GDM1 (cell line): Measurements from ENCODE around the gene UGCG.
"Not testable (repeated sequence)": the region's sequence is repeated elsewhere in the genome, so short reads cannot be mapped to it uniquely, and the experiment has no call there.

Experiments used
- DNase-seq: peaks from one replicate; lab custom pipeline; 2025; lab: John Stamatoyannopoulos, UW

The UGCG gene

DNA sequence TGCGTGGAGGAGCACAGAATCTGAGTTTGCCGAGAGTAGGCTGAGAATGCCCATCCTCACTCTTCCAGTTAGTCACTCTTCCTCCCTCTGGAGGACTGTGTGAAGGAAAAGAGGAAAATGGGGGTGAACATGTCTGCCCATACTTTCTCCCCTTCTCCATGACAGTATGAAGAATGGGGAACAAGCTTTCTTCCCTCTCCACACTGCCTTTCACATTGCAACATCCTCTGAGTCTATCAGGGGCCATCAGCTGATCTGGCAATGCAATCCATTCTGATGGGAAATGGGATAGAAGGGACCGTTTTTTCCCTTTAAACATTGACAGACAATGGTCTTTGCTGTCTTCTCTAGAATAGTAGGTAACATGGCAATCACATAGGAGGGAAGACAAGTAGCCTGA lies 56.8 kb downstream of the UGCG start:
- DNase-seq = no peak

DNA sequence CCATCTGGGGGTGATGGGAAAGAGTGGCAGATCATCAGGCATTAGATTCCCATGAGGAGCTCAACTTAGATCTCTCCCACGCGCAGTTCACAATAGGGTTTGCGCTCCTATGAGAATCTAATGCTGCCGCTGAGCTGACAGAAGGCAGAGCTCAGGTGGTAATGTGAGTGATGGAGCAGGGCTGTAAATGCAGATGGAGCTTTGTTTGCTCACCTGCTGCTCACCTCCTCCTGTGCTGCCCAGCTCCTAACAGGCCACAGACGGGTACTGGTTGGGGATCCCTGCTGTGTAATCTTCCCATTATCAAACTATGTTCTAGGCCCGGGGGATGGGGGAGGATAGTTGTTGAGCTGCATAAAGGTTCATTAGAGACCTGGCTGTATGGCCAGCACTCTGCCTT lies 58.4 kb downstream of the UGCG start:
- DNase-seq = no peak

DNA sequence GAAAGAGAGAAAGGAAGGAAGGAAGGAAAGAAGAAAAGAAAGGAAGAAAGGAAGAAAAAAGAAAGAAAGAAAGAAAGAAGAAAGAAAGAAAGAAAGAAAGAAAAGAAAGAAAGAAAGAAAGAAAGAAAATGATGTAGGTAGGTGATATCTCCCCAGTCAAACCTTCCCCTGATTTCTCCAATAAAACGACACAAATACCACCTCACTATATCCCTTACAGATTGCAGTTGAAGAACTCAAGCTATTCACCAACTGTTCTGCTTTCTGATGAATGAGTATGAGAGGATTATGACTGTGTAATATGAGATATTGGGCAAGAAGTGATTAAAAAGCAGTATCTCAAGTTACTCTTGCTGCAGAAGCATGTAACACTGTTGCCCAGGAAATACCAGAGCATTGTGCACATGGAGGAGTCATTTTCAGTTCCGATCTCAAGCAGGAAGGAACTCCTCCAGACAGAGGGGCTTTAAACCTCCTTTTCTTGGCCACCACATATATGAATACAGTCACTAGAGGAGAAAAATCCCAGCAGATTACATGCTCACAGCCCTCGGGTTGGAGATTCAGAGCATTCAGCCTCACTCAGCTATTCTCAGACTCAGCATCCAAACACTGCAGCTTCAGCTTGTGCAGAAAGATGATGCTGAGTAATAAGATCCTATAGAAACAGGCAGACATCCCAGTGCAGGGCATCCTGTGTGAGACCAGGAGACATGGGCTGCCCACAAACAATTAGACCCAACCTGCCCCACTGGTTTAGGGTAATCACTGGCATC lies 61.4 kb downstream of the UGCG start:
- DNase-seq = no peak

DNA sequence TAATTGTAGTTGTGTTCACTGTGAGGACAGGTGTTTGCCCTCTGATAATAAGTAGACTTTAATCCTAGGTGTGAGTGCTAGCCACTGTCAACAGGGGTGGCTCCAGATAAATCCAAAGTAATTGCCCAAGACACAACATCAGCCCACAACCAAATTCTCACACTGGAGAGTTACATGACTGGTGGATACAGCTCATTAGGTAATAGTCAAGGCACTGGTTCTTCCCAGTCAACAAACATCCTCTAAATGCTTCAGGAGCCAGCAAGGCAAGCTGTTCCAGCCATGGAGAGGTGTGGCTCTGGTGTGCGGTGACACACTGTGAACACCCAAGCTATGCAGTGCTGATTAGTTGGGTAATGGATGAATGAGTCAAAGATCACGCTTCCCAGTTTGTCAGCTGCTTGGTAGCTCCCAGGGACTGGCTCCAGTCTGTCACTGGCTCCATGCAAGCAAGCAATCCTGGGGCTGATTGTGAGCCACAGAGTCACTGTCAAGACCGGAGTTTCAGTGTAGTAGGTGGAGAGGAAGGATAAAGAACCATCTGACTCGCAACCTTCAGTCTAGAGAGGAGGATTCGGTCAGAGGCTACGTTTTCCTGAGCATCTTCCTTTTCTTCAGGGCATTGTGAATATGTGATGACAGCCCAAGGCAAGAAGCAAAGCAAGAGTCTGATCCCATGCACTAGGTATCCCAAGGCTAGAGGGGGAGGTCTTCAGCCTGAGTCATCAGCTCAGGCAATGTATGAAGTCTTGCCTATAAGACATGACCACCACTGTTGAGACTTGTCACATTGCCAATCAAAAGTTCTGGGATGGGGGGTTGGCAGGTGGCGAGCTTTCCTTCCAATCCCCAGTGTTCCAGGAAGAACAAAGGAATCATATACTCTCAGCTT lies 63.1 kb downstream of the UGCG start:
- DNase-seq = no peak

DNA sequence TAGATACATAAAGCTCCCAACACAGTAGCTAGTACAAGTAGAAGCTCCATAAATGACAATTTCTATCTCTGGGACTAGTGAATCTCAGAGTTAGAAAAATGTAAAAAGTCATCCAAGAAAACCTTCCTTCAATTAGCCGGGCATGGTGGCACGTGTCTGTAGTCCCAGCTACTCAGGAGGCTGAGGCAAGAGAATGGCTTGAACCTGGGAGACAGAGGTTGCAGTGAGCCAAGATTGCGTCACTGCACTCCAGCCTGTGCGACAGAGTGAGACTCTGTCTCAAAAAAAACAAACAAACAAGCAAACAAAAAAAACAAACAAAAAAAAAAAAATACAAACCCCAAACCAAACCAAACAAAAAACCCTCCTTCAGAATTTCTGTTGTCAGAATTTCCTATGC lies 63.9 kb downstream of the UGCG start:
- DNase-seq = not testable (repeated sequence)

DNA sequence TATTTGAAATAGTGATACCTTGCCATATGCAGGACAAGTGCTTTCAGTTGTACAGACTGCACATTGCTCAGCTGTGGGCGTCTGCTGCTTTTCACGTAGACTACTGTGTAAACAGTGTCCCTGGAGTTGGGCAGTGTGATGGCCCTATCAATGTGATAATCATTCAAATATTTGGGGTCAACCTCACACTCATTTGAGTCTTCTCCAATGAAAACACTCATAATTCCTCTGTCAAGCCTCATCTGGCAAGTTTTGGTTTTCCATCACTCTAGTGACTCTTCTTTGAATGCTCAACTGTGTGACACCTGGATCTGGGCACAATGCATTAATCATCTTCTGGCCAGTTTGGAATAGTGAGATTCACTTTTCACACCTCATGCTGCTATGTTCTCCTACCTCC lies 64.4 kb downstream of the UGCG start:
- DNase-seq = no peak

DNA sequence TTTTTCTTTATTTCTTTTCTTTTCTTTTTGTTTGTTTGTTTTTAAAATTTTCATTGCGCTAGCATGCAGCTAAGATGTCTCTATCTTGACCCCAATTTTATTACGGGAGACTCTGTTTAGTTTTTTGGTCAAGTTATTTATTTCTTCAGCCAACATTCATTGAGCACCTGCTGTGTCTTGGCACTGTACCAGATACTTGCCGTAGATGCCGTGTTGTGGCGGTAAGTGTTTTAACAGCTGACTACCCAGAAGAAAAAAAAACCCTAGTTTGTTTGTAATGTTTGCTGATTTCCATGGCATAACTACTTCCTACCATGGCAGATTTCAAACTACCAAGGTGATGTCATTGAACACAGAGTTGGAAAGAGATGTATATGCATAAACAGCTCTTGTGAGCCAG lies 65.0 kb downstream of the UGCG start:
- DNase-seq = no peak

DNA sequence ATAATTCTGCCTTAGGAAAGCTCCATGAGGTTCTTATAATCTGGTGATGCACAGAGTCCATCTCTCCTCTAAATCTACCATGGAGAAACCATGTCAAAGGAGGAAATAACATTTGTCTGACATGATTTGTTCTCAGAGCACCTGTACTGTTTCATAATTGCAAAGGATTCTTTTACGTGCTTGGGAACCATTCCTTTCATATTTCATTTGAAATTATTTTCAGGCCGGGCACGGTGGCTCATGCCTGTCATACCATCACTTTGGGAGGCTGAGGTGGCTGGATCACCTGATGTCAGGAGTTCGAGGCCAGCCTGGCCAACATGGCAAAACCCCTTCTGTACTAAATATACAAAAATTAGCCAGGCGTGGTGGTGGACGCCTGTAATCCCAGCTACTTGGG lies 65.4 kb downstream of the UGCG start:
- no peak for DNase-seq

DNA sequence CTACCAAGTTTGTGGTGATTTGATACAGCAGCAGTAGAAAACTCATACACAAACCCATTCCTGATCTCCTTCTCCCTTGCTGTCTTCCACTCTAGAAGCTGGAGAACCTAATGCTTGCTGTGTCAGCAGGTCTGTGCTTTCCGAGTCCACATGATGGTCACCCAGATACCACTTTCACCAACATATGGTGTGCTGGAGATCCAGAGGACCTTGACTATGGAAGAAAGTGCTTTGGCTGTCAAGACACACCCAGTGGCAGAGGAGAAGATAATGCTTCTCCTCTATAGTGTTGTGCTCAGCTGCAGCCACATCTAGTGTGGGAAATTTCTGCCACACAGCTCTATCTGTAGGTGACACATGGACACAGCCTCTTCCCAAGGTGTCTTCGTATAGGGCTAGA lies 67.4 kb downstream of the UGCG start:
- no peak for DNase-seq

DNA sequence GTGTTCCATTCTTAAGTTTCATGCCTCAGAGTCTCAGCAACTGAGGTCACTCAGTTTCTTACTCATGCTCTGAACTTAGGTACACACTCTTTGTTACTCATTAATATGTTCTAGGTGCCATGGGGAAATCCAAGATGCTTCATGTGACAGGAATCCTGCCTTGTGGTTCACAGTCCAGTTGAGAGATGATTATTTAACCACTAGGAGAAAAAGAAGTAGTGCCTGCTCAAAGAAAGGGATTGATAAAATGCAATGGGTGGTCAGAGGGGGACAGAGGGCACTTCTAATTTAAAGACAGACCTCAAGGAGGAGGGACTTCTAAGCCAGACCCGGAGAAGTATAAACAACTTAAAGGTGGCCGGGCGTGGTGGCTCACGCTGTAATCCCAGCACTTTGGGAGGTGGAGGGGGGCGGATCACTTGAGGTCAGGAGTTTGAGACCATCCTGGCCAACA lies 69.0 kb downstream of the UGCG start:
- no peak for DNase-seq

DNA sequence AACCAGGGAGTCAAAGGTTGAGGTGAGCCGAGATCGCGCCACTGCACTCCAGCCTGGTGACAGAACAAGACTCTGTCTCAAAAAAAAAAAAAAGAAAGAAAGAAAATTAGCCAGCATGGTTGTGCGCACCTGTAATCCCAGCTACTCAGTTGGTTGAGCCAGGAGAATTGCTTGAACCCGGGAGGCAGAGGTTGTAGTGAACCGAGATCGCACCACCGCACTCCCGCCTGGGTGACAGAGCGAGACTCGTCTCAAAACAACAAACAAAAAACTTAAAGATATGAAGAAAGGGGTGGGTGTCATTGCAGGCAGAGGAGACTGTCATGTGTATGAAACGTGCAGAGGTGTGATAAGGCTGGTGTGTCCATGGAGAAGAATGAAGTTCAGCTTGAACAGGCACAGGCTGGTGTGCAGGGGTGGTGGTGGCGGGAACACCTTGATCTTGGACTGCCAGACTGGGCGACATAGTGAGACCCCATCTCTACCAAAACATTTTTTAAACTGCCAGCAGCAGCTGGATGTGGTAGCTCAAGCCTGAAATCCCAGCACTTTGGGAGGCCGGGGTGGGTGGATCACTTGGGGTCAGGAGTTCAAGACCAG lies 69.6 kb downstream of the UGCG start:
- DNase-seq = no peak

DNA sequence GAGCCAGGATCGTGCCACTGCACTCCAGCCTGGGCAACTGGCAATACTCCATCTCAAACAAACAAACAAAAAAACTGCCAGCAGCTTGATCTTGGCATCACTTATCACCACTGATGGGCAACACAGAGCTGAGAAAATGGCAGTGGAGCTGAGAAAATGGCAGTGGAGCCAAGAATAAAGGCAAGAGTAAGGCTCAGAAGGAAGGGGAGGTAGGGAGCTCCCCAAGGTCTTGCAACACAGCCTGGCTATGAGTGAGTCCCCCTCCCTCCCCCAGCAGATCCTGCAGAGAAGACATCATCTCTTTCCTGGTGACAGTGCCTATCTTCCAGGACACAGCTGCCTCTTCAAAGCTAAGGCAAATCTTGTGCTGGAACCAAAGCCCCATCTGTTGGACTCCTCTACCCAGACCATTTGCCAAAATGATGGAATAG lies 70.3 kb downstream of the UGCG start:
- DNase-seq = no peak

DNA sequence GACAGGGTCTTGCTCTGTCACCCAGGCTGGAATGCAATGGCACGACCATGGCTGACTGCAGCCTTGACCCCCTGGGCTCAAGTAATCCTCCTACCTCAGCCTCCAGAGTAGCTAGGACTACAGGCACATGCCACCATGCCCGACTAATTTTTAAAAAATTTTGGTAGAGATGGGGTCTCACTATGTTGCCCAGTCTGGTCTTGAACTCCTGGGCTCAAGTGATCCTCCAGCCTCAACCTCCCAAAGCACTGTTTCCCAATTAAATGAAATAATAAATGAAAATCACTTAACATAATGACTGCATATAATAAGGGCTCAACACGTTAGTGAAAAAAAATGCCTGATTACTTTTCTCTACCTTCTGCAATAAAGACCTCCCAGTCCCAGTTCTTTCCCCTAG lies 71.0 kb downstream of the UGCG start:
- no peak for DNase-seq

DNA sequence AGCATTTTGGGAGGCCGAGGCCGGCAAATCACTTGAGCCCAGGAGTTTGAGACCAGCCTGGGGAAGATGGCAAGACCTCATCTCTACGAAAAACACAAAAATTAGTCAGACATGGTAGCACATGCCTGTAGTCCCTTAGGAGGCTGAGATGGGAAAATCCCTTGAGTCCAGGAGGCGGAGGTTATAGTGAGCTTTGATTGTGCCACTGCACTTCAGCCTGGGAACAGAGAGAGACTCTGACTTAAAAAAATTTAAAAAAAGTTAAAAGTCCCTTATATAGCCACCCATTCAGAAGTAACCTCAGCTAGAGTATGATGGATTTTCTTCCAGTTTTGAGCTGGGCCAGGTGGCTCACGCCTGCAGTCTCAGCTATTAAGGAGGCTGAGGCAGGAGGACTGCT lies 72.4 kb downstream of the UGCG start:
- DNase-seq = no peak

DNA sequence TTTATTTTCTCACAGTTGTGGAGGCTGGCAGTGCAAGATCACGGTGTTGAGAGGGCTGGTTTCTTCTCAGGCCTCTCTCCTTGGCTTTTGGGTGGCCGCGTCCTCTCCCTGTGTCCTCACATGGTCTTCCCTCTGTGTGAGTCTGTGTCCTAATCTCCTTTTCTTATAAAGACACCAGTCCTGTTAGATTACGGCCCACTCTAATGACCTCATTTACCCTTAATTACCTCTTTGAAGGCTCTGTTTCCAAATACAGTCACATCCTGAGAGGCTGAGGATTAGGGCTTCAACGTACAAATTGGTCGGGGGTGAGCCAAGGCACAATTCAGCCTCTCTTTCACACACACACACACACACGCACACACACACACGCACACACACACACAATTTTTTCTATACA lies 73.0 kb downstream of the UGCG start:
- DNase-seq = no peak

DNA sequence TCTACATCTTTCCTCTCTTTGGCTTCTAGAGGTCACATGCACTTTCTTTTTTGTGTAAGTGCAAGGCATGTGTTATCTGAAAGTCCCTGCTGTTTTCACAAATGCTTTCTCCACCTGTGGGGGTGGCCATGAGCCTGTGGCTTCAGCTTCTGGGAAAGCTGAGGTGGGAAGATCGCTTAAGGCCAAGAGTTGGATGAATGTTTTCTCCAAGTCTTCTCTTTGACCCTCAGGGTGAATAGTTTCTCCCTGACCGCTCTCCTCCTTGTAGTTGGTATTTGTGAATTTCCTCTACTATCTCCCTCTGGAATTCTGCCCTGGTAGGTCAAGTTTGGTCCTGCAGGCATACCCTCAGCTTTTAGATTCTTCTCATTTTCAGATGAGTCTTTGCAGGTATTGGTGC lies 74.2 kb downstream of the UGCG start:
- DNase-seq = no peak

DNA sequence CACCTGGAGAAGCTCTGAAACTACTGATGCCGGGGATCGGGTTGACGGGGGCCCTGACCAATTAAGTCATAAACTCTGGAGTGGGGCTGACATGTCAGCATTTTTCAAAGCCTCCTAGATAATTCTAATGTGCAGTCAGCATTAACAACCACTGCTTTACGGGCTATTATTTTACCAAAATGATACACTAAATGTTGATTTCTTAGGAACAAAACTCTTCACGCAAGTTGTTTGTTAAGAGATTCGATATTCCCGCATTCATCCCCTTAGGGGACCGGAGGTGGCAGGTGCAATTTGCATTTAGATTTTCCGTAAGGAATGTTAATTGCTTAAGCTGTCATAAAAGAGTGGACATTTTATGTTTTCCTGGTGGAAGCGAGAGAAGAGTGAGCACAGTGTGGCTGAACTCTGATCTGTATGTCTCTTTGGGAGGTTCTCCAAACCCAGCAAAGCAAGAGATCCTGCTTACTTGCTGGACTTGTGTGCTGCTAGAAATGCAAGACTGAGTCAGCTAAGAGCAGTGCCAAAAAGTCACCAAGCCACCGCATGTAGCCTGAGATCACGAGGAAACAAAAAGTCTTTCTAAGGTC lies 77.6 kb downstream of the UGCG start:
- DNase-seq = no peak

DNA sequence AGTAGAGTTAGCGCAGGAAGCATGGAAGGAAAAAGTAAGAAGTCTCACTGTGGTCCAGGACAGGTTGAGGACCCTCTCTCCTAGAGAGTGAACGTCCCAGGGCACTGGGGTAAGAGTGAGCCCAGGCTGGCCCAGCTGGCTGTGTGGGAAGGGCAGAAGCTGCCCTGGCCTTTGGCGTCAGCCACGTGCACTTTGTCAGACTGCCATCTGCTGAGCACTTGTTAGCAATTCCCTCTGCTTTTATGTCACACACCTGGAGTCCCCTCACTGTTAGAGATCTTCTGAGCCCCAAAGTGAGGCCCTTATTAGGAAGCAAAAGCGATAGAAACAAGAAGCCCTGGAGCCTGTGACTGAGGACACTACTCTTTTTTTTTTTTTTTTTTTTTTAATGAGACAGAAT lies 79.1 kb downstream of the UGCG start:
- no peak for DNase-seq

DNA sequence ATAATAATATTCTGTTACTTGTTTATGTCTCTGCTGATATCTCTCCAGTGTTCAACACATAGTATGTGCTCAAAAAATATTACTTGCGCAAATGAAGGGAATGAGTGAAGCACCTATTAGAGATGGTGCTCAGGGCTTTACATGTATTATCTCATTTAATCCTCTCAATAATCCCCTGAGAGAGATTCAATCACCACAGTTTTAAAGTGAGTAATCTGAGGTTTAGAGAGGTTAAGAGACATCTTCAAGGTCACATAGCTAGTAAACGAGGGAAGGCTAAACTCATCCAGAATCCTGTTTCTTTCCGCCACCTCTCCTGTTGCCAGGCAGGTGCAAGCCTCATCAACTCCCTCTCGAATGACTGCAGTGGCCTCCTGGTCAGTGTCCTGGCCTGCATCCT lies 82.0 kb downstream of the UGCG start:
- no peak for DNase-seq

DNA sequence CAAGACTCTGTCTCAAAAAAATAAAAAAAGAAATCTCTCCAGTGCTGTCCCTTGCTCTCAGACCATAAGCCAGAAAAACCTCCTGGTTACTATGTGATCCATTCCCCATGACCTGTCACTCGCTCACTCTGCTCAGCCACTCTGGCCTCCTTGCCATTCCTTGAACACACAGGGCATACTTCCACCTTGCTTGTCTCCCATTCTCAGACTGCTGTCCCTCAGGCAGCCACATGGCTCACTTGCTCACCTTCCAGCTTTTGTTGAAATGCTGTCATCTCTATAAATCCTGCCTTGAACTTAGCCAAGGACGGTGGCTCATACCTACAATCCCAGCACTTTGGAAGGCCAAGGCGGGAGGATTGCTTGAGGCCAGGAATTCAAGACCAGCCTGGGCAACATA lies 82.9 kb downstream of the UGCG start:
- DNase-seq = no peak

DNA sequence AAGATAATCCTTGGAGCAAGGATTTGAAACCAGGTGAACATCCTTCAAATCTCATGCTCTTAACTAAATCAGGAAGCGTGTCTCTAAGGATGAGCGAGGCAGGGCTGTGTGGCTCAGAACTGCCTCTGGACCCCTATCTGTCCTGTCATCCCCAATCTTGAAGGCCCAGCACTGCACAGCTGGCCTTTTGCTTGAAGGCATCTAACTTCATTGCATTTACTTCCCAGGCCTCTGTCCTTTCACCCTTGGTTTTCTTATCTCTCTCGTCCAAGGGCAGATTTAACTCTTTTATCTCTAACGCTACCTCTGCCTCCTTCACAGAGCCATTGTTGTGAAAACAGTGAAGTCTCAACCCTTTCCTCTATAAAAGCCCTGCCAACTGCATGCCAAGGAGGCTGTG lies 83.8 kb downstream of the UGCG start:
- DNase-seq = no peak

DNA sequence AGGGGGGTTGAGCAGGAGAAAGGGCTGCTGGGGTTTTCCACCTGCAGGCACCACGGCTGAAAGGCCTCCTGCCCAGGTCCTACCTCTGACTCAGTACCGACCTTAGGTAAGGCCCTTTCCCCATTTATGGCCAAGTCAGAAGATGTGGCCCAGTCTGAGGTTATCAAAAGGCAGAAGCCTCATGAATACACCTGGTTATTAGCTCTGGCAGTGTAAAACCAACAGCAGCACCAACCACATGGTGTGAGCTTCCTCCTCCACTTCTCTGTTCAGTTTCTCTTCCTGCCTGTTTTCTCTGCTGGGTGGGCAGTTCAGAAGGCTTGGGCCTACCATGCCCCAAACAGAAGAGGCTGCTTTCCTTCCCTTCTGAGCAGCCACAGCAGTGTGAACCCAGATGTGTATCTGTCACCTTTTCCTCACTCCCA lies 86.9 kb downstream of the UGCG start:
- no peak for DNase-seq
